Measurements from ENCODE around the gene CYB561A3. TPM values are rescaled to one million over a fixed set of nuclear protein-coding genes. Genes with fewer than 3 reads are reported as not detected.

Gene CYB561A3
- total and polyA plus RNA-seq, 2 of the 13 experiments (the other 11 are each of a cell fraction or from before 2014, with no cell fraction given) = 11.4 to 14.9 TPM

- 0 out of 2 replicates have a peak, but pooled peaks have one; percentile 3 for TF ChIP-seq HINFP (CRISPR knock-in tag; IDR thresholded peaks at IDR 0.05; ENCODE audit: low read depth)
- TF ChIP-seq ZMYM2 (CRISPR knock-in tag; IDR thresholded peaks at IDR 0.05) = no peak; the same call in 1 of the 2 replicates
- no peak for TF ChIP-seq ZNF17 (CRISPR knock-in tag; IDR thresholded peaks at IDR 0.05)
- no peak for TF ChIP-seq ZNF256 (CRISPR knock-in tag; conservative IDR thresholded peaks at IDR 0.05)
- TF ChIP-seq ARNT (IDR thresholded peaks at IDR 0.05) = no peak
- no peak for TF ChIP-seq ZNF251 (CRISPR knock-in tag; IDR thresholded peaks at IDR 0.05)
- TF ChIP-seq ZNF20 (CRISPR knock-in tag; IDR thresholded peaks at IDR 0.05) = no peak
- TF ChIP-seq ZBTB44 (CRISPR knock-in tag; IDR thresholded peaks at IDR 0.05) = peak; percentile 83; the same call in 1 of the 2 replicates
- peak; percentile 41; the same call in 1 of the 2 replicates for TF ChIP-seq PAXIP1 (CRISPR knock-in tag; conservative IDR thresholded peaks at IDR 0.05)
- no peak for TF ChIP-seq GLMP (CRISPR knock-in tag; IDR thresholded peaks at IDR 0.05; ENCODE audit: borderline replicate concordance)
- peak; percentile 74; the same call in 1 of the 2 replicates for TF ChIP-seq KDM5B (CRISPR knock-in tag; IDR thresholded peaks at IDR 0.05; ENCODE audit: borderline replicate concordance)
- no peak; the same call in 1 of the 2 replicates for TF ChIP-seq ZNF749 (CRISPR knock-in tag; IDR thresholded peaks at IDR 0.05; ENCODE audit: borderline replicate concordance)
- no peak; the same call in 1 of the 2 replicates for TF ChIP-seq ZNF160 (CRISPR knock-in tag; IDR thresholded peaks at IDR 0.05)
- peak; percentile 86 for TF ChIP-seq ZNF740 (CRISPR knock-in tag; IDR thresholded peaks at IDR 0.05)
- no peak for TF ChIP-seq ZNF597 (CRISPR knock-in tag; IDR thresholded peaks at IDR 0.05)
- TF ChIP-seq ELK4 (CRISPR knock-in tag; IDR thresholded peaks at IDR 0.05; ENCODE audit: borderline replicate concordance) = no peak
- peak; percentile 70; the same call in 1 of the 2 replicates for TF ChIP-seq ZFP82 (CRISPR knock-in tag; IDR thresholded peaks at IDR 0.05; ENCODE audit: borderline replicate concordance)
Observed at GRCh38 chr11:61332797-61333549, 28.7 kb downstream of the CYB561A3 start, which contains the start of the genes DDB1 and TKFC (continued).

Measured in HepG2 (cell line).